ENCODE data around the gene CADPS2.

DNA sequence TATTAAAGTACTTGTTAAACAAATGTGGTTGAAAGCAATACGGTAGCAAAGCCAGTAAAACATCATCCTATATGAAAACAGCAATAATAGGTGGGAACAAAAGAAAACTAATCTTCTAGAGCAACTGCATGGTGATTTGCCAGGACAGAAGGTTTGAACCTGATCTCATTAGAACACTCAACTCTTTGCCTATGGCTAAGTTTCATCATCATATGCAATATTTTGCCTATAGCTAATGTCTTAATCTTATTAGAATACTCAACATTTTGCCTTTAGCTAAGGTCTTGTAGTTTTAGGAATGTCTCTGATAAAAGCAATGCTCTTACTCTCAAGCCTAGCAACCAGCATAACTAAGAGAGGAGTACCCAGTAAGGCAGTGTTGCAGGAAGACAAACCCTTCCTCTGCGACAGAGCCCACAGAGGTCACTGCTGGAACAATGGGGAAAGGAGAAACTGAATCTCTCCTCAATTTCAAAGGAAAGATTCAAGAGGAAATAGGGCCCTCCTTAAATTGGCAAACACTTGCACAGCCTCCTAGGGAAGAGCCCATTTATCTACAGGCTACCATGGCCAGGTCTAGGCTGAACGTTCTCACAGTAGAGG is 38.3 kb downstream of the CADPS2 start:
- no peak for TF ChIP-seq POLR2A (IDR thresholded peaks at IDR 0.05)
- TF ChIP-seq, protein P1, sequence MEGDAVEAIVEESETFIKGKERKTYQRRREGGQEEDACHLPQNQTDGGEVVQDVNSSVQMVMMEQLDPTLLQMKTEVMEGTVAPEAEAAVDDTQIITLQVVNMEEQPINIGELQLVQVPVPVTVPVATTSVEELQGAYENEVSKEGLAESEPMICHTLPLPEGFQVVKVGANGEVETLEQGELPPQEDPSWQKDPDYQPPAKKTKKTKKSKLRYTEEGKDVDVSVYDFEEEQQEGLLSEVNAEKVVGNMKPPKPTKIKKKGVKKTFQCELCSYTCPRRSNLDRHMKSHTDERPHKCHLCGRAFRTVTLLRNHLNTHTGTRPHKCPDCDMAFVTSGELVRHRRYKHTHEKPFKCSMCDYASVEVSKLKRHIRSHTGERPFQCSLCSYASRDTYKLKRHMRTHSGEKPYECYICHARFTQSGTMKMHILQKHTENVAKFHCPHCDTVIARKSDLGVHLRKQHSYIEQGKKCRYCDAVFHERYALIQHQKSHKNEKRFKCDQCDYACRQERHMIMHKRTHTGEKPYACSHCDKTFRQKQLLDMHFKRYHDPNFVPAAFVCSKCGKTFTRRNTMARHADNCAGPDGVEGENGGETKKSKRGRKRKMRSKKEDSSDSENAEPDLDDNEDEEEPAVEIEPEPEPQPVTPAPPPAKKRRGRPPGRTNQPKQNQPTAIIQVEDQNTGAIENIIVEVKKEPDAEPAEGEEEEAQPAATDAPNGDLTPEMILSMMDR (IDR thresholded peaks at IDR 0.05), result no peak
